ENCODE data around the gene IFFO2.
A peak's percentile ranks its signal among the peaks of the same experiment; 100 is the strongest.

Gene IFFO2

GRCh38 chr1:18949686-18950400 is 6.6 kb downstream of the IFFO2 start:
- DNase-seq = no peak

GRCh38 chr1:18948913-18949685 is 7.4 kb downstream of the IFFO2 start:
- no peak for DNase-seq

GRCh38 chr1:18948048-18948912 is 8.2 kb downstream of the IFFO2 start:
- peak; percentile 67 for DNase-seq

GRCh38 chr1:18947570-18947969 is 8.9 kb downstream of the IFFO2 start:
- no peak for DNase-seq

GRCh38 chr1:18946550-18947381 is 9.7 kb downstream of the IFFO2 start:
- DNase-seq = no peak

GRCh38 chr1:18945401-18945849 is 11.1 kb downstream of the IFFO2 start:
- no peak for DNase-seq

GRCh38 chr1:18944810-18945209 is 11.7 kb downstream of the IFFO2 start:
- DNase-seq = no peak

GRCh38 chr1:18943914-18944572 is 12.4 kb downstream of the IFFO2 start:
- DNase-seq = no peak

- no peak for DNase-seq
These were observed 13.3 kb downstream of the IFFO2 start for GRCh38 chr1:18943162-18943561.

GRCh38 chr1:18942340-18942739 is 14.1 kb downstream of the IFFO2 start:
- no peak for DNase-seq

- DNase-seq = no peak
These were observed 15.0 kb downstream of the IFFO2 start for GRCh38 chr1:18941221-18942141.

- no peak for DNase-seq
These were observed 16.0 kb downstream of the IFFO2 start for GRCh38 chr1:18940303-18941020.

GRCh38 chr1:18939398-18940302 is 16.8 kb downstream of the IFFO2 start:
- DNase-seq = no peak

GRCh38 chr1:18938707-18939070 is 17.8 kb downstream of the IFFO2 start:
- no peak for DNase-seq

- no peak for DNase-seq
These were observed 18.3 kb downstream of the IFFO2 start for GRCh38 chr1:18938008-18938706.

GRCh38 chr1:18937539-18937938 is 18.9 kb downstream of the IFFO2 start:
- no peak for DNase-seq

- DNase-seq = no peak
These were observed 19.5 kb downstream of the IFFO2 start for GRCh38 chr1:18936814-18937481.

GRCh38 chr1:18936471-18936813 is 20.0 kb downstream of the IFFO2 start:
- DNase-seq = no peak

Measured in stimulated activated naive CD4-positive, alpha-beta T cell treated with Interleukin-2 at 50 U/mL for 16 hours (primary cell).